Measurements from ENCODE around the gene SELENON.

SELENON gene

DNA sequence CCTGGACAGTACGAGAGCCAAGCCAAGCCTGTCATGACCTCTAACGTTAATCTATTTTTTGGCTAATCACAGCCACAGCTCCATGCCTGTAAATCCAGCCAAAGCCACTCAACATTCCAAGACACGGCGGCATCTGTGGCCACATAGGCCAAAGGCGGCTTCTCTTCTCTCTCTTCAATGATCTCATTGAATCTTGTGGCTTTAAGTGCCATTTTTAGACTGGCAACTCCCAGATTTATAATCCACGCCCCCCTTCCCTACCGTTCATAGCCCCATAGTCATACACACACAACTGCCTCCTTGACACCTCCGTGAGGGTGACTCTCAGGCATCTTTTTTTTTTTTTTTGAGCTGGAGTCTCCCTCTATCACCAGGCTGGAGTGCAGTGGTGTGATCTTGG lies 5.7 kb upstream of the SELENON start:
- no peak for DNase-seq (ENCODE audit: low read depth in 2 of 2)

DNA sequence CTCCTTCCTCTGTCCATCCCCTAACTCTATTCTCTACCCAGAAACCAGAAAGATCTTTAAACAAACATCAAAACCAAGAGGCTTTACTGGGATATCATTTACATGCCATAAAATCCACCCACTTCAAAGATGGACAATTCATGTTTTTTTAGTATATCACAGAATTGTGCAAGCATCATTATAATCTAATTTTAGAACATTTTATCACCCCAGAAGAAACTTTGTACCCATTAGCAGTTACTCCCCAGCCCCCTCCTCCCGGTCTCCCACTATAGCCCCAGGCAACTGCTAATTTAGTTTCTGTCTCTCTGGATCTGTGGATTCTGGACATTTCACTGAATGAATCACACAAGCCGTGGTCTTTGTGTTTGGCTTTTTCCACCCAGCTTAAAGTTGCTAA lies 4.8 kb upstream of the SELENON start:
- no peak for DNase-seq (ENCODE audit: low read depth in 2 of 2)

DNA sequence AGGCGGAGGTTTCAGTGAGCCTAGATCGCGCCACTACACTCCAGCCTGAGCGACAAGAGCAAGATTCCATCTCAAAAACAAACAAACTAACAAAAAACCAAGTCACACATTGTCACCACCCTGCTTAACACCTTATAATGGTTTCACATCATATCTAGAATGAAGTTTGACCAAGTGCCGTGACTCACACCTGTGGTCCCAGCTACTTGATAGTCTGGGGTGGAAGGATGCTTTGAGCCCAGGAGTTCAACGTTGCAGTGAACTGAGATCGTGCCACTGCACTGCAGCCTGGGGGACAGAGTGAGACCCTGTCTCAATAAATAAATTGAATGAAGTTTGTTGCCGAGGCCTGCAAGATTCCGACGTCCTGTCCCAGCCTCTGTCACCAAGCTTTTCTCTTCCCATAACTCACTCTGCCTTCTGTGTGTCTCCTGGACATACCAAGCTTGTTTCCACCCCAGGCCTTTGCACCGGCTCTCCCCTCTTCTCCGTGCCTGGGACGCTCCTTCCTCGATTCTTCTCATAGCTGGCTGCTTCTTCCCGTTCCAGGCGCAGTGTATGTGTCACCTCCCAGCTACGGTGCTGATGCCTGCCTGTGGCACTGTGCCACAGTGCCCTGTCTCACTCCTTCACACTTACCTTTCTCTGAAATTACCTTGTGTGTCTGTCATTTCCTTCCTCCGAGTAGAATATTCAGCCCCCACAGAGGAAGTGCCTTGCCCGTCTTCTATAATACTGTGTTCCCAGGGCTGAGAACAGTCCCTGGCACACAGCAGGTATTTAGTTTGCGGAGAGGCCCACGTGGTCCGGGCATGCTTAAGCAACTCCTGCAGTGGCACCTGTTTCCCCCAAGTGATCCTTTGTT lies 3.8 kb upstream of the SELENON start:
- no peak for DNase-seq (ENCODE audit: low read depth in 2 of 2)

DNA sequence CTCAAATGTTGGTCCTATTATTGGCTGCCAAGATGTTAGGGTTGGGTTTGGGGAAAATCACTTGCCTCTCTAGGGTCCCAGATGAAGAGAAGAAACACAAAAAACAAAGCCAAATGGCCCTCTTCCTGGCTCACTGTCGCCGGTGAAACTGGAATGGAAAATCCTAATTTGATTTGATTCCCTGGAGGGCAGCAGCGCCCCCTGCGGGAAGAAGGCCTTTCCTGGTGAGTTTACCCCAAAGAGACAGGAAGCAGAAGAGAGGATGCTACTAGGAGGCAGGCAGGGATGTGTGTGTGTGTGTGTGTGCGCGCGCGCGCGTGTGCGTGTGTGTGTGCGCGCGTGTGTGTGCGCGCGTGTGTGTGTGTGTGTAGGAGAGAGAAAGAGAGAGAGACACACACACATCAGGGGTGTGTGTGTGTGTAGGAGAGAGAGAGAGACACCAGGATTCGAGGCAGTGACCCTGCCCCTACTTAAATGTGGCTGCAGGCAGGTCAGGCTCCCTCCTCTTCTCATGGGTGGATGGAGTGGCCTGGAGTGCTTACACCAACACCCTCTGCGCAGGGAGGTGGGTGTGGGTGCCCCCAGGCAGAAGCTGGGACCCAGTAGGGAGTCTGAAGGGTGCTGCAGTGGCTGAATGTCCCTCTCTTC lies 3.1 kb upstream of the SELENON start:
- peak; percentile 75 to 81 for DNase-seq (ENCODE audit: low read depth in 2 of 2)

DNA sequence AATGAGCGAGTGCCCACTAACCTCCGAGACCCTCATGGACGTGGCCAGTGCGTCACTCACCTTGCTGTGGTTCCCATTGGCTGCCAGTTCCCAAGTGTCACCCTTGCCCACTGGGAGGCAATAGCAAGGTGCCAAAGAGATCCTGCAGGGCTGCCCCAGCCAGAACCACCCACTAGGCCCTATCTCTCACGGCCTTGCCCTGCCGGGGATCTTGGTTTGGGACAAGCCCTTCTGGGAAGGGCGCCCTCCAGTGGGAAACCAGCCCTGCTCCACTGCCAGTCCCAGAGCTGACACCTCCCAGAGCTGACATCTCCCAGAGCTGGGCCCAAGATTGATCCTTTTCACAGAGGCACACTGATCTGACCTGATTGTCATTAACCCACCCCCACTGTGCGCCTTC lies 2.1 kb upstream of the SELENON start:
- DNase-seq (ENCODE audit: low read depth in 2 of 2) = no peak

DNA sequence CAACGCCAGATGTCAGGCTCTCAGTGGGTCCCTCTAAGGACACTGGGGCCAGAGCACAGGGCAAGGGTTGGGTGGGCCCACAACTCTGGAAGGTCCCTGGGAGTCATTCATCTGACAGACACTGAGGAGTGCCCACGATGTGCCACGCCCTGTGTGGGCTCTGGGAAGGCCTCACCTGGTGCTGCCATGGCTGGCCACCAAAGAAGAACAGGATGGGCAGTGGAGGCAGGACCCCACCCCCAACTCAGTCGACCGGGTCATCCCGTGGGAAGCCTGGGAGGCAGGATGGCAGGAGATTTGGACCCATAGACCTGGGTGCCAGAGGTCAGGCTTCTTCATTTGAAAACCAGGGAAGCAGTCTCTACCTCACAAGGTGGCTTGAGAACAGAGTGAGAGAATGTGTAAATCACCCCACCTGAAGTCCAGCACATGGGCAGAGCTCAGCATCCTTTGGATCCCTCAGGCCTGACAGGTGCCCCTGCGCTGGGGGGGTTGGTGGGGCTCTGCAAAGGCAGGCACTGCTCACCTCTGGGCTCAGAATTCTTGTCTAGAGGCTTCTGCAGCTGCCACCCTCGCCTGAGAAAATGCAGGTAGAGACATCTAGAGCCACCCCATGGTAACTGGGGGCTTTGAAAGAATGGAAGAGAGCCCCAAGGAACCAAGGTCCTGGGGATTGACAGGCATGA lies 1.2 kb upstream of the SELENON start:
- no peak for DNase-seq (ENCODE audit: low read depth in 2 of 2)

DNA sequence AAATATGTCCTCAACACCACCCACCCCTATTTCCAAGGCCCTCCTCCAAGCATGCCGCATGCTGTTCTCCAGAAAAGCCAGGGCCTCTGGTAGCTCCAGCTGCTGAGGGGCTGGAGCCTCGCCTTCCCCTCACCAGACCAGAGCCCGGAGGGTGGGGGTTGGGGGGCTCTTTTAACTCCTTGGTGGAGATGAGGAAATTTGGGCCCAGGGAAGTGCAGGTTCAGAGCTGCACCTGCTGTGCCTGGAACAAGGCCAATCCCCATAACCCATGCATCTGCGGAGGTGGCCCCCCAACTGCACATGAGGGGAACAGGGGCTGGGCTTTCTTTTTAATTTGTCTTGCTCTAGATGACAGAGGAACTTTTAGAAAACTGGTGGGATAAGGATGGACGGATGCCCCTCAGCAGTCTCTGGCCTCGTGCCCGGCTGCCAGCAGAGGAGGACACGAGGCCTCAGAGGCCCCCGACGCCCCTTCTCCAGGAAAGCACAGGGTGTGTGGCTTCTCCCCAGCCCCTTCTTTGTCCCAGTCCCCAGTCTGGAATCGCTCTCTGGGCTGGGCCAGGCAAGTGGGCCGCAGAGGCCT lies 550 bp upstream of the SELENON start:
- no peak for DNase-seq (ENCODE audit: low read depth in 2 of 2)

DNA sequence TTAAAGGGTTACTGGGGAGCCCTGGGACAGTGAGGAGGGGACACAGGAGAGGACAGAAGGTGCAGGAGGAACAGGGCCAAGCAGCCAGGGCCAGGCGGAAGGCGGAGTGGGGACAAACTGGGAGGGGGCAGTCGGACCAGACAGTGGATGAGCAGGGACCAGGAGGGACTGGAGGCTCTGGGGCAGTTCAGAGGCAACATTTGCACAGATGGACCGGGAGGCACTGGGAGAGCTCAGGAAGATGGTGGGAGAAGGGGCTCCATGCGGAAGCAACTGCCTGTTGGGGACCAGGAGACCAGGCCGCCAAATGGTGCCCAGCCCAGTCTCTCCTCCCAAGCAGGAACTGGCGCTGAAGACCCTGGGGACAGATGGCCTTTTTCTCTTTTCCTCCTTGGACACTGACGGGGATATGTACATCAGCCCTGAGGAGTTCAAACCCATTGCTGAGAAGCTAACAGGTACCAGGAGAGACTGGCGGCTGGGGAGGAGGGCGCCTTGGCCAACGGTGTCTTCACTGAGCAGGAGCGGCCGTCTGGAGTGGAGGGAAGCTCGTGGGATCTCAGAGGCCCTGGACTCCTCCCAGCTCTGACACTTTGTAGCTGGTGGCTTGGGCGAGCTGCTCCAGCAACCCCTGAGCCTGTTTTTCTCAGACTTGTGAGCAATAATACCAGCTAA lies 847 bp downstream of the SELENON start:
- DNase-seq (ENCODE audit: low read depth in 2 of 2) = no peak

DNA sequence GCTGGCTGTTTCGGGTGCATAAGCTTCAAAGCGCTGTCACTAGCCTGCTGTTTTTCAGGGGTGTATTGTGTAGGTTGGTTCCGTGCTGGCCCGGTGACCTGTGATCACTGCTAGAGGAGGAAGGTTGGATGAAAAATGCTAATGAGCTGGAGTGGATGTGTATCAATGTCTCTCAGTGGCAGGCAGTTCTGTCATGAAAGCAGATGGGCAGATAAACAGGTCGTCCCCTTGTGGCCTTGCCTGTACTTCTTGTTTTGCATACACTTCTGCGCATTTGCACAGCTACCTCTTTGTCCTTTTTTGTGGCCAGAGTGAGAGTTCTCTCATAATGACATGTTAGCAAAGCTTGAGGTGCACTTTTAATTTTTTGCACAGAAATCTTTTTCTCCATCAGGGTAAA lies 2.9 kb downstream of the SELENON start:
- no peak for DNase-seq (ENCODE audit: low read depth in 2 of 2)

DNA sequence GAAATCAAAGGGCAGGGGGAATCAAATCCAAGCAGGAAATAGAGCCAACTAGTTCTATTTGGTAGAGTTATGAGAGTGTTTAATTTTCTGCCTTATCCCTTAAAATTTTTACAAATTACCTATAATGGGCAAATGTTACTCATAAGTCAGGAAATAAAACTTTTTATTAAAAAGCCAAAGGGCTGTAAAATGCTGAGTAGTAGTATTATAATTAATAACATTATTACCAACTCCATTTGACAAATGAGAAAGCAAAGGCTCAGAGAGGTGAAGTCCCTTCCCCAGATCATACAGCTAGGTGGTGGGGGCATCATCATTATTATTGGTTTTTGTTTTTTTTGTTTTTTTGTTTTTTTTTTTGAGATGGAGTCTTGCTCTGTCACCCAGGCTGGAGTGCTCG lies 3.4 kb downstream of the SELENON start:
- no peak for DNase-seq (ENCODE audit: low read depth in 2 of 2)

DNA sequence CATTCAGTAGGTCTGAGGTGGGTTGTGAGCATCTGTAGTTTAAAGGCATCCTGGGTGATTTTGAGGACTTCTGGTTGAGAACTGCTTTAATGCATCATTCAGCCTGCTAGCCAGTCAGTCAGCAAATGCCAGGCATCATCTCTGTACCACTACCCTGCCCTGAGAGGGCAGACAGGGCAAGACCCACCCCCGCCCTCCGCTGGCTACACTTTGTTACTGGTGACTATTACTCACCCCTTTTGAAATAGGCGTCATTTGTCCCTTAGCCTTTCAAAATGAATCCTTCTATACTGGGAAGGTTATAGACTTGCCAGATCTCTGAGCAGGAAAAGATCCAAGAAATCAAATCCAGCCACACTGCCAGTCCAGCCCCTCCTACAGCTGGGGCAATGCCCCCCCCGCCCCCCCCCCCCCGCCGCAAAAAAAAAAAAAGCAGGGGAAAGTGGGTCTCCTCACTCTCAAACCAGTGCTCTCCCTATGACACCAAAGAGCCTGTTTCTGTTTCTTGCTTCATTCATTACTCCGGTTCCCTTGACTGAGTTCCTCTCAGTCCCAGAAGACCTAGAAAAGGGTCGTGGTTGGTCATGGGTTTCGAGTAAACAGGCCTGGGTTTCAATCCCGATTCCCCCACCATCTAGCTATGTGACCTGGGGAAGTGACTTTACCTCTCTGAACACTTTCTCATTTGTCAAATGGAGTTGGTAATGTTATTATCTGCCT lies 4.4 kb downstream of the SELENON start:
- no peak for DNase-seq (ENCODE audit: low read depth in 2 of 2)

DNA sequence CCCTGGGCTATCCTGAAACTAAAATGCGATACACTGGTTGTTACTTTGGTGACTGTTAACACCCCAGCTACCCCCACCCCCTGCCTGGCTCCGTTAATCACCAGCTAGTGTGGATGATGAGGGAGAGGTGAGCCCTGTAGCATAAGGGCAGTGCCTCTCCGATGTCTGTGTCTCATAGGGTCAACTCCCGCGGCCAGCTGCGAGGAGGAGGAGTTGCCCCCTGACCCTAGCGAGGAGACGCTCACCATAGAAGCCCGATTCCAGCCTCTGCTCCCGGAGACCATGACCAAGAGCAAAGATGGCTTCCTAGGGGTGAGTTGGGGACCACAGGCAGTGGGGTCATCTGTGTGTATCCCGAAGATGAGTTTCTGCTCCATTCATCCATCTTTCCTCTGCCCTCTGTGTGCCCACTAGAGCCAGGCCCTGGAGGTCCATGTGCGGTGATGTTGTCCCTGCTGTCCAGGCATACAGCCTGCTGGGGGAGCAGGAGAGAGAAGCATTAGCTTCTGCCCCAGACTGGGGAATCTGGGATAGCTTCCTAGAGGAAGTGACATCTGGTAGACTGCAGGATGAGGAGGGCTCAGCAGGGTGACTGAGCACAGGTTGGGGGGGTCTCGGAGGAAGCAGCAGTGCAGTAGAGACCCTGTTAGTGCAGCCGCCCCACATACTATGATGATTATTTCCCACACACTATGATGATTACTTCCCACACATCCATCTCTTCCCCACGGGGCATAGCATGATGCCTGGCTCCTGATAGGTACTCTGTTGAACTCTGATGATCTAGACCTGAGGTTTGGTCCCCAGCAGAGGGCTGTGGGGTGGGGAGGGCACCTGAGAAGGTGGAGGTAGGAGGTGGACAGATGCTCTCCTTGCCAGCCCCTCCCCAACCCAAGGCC lies 5.2 kb downstream of the SELENON start:
- no peak for DNase-seq (ENCODE audit: low read depth in 2 of 2)

DNA sequence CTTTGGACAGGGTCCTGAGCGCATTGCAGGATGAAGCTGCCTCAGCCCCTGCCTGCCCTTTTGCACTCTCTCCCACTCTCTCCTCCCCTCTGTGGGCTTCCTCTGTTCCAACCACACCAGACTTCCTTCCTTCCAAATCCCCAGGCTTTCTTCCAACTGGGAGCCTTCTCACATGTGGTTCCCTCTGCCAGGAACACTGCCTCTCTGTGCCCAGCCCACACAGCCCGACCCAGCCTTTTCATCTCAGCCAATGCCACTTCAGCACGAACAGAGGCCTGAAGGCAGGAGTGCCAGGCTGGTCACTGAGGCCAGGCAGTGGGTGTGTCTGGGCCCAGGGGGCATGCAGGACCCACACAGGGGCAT lies 5.9 kb downstream of the SELENON start:
- DNase-seq (ENCODE audit: low read depth in 2 of 2) = no peak

DNA sequence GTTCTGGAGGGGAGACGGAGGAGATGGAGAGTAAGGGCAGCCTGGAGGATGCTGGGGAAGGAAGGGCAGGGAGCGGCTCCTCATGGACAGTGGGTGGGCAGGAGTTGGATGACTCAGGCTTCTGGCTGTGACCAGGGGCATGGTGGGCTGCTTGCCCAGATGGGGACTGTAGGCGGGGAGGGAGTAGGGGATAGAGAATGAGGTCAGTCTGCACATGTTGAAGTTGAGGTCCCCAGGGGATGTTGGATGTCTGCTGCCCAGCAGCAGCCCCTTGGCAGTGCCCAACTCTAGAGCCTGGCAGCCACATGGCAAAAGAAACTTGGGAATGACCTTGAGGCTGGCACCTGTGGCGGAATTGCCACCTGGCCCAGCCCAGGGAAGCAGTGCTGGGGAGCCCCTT lies 6.4 kb downstream of the SELENON start:
- no peak for DNase-seq (ENCODE audit: low read depth in 2 of 2)

DNA sequence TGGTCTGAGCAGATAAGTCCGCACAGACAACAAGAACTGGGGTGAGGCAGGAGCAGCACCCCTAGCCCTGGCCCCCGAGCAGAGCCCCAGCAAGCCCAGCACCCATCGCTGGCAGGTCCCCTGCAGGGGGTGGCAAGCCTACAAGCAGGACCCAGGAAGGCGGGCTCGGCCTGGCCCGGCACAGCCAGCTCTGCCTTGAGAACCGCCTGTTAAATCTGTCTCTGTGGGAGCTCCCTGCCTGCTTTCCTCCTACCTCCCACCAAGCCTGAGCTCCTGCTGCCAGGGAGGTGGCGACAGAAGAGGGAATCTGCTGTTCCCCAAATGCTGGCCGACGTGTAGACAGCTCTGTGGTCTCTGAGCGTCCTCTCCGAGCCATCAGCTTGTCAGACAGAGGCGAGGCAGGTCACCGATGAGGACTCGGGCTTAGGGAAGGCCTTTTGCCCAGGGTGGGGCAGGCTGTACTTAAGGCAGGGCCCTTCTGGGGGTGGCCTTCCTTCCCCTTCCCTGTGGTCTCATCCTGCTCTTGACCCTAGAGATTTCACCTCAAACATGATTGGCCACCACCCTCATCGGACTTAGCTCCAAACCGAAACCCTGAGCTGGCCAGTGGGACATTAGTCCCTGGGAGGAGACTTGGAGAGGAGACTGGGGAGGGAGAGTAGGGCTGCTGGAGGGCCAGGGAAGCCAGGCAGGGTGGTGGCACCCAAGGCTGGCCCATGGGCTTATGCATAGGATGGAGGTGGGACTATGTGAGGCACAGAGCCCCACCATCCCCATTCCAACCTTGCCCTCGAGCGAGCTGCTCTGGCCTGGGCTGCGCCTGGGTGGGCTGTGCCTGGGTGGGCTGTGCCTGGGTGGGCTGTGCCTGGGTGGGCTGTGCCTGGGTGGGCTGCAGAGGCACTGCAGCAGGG lies 7.7 kb downstream of the SELENON start:
- no peak for DNase-seq (ENCODE audit: low read depth in 2 of 2)

DNA sequence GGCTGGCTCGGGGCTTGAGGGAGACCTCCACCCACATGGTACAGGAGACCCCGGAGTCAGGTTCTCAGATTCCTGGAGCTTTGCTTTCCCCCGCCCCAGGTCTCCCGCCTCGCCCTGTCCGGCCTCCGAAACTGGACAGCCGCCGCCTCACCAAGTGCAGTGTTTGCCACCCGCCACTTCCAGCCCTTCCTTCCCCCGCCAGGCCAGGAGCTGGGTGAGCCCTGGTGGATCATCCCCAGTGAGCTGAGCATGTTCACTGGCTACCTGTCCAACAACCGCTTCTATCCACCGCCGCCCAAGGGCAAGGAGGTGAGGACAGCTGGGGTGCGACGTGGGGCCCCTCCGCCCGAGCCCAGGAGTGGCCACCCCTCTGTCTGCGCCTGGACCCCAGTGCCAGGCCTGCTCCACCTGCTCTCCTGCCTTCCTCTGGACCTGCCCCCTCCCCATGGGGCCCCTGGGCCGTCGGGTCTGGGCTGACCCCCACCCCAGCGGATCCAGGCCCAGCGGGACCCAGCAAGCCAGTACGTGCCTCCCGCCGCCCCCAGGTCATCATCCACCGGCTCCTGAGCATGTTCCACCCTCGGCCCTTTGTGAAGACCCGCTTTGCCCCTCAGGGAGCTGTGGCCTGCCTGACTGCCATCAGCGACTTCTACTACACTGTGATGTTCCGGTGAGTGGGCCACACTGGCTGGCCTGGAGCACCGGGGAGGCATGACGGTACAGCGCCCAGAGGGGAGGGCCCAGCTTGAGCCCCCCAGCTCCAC lies 8.7 kb downstream of the SELENON start:
- no peak for DNase-seq (ENCODE audit: low read depth in 2 of 2)

DNA sequence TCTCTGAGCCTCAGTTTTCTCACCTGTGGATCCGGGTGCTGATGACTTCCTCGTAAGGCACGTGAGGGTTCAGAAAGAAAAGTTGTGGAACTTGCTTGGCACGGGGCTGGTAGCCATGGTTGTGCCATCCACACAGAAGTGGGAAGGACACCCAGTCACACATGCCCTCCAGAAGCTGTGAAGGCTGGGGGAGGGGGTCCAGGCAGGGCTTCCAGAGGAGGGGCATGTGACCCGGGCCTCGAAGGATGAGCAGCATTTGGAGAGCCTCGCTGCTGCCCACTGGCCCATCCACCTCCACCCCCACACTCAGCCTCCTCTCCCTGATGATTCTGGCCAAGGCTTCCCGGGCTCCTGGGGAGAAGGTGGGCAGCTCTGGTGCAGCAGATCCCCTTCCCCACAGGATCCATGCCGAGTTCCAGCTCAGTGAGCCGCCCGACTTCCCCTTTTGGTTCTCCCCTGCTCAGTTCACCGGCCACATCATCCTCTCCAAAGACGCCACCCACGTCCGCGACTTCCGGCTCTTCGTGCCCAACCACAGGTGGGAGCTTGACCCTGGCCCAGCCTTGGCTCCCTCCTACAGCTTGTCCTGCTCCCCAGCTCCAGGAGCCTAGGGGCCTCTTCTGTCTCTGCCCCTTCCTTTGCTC lies 9.4 kb downstream of the SELENON start:
- no peak for DNase-seq (ENCODE audit: low read depth in 2 of 2)

DNA sequence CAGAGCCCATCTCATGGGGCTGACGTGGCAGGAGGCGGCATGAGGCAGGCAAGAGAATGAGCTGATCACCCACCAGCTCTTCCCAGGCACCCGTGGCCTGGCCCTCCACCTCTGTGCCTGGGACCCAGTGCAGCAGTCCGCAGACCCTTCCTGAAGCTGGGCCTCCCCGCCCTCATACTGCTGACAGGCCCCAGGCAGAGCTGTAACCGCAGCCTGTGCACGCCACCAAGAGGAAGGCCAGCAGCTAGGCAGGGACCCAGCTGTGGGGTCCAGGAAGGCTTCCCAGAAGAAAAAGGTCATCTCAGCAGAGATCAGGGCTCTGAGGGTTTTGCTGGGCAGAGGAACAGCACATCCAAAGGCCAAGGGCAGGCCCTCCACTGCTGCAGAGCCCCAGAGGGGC lies 9.9 kb downstream of the SELENON start:
- no peak for DNase-seq (ENCODE audit: low read depth in 2 of 2)
